Epithelial cell of esophagus (primary cell): Measurements from ENCODE around the gene RNF182.

Experiments
- DNase-seq: peaks from one replicate; pipeline ENCODE4 v3.0.0; 2010; ENCODE audit warnings: low read depth
- H3K4me3 ChIP-seq: 2 replicates; pipeline ENCODE4 v1.5.1; 2011; ENCODE audit warnings: mild to moderate bottlenecking, low read length, control low read depth
- TF ChIP-seq, protein P1 (sequence below): IDR thresholded peaks from 2 replicates; pipeline ENCODE4 v1.5.1; 2011; ENCODE audit warnings: low read depth, mild to moderate bottlenecking, low read length, control low read depth, inconsistent platforms; ENCODE audit not compliant: insufficient read depth; ENCODE audit errors: missing control alignments

Gene RNF182

DNA sequence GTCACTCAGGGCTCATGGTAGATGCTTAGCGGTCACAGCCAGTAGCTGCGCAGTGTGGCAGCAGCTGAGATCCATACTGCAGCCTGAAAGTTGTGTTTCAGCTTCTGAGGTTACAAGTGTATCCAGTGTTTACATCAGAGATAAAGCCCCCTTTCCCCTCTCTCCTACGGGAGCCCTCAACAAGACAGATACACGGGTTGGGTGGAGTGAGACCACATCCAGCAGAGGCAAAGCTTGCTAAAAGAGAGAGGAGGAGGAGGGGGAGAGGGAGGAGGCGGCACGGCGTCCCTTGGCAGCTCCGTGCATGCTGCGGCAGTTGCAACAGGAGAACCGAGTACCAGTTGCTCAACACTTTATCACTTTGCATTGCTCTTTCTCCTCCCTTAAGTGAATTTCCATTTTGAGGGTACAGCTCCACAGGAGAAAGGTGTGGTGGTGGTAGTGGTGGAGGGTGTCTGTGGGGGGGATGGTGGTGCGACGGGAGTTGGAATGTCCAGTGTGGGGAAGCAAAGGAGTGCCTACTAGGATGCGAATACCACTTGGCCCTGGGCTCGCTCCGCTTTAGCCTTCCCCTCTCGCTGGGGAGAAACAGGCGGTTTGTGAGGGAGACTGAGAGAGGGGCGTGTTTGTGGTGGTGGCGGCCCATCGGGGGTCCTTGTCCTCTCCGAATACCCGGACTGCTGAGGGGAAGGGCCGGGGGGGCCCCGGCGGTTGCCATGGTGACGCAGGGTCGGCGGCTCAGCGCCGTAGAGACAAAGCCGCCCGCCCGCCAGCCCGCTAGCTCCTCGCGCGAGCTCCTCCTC is 405 bp upstream of the RNF182 start:
- peak; percentile 21 for DNase-seq
- TF ChIP-seq, protein P1, sequence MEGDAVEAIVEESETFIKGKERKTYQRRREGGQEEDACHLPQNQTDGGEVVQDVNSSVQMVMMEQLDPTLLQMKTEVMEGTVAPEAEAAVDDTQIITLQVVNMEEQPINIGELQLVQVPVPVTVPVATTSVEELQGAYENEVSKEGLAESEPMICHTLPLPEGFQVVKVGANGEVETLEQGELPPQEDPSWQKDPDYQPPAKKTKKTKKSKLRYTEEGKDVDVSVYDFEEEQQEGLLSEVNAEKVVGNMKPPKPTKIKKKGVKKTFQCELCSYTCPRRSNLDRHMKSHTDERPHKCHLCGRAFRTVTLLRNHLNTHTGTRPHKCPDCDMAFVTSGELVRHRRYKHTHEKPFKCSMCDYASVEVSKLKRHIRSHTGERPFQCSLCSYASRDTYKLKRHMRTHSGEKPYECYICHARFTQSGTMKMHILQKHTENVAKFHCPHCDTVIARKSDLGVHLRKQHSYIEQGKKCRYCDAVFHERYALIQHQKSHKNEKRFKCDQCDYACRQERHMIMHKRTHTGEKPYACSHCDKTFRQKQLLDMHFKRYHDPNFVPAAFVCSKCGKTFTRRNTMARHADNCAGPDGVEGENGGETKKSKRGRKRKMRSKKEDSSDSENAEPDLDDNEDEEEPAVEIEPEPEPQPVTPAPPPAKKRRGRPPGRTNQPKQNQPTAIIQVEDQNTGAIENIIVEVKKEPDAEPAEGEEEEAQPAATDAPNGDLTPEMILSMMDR: no peak
- peak overlapping the region; percentile 21 for H3K4me3 ChIP-seq

- no peak overlapping the region for H3K4me3 ChIP-seq
- DNase-seq: no peak
- TF ChIP-seq, protein P1: no peak
These were observed 1.6 kb downstream of the RNF182 start for GRCh38 chr6:13926378-13926777.

DNA sequence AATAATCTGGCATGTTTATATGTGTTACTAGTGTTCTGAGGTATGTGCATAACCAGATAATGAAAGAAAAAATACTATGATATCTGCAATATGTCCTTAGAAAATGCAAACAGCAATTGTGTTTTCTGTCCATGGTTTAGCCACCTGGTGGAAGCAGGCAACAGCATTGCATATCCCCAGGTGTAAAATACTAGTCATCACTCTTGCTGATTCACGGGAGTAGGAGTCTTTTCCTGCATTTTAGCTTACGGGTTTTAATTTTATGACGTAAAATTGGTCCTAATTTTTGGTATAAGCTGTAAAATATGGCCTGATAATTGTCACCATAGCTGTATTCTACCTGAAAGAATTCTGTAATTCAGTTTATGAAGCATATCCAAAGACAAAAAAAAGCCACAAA is 2.5 kb downstream of the RNF182 start:
- no peak overlapping the region for H3K4me3 ChIP-seq
- DNase-seq: peak; percentile 34
- TF ChIP-seq, protein P1: peak; percentile 32

- no peak overlapping the region for H3K4me3 ChIP-seq
- DNase-seq: no peak
- TF ChIP-seq, protein P1: no peak
These were observed 4.4 kb downstream of the RNF182 start for GRCh38 chr6:13929196-13929595.

- TF ChIP-seq, protein P1: no peak
- no peak overlapping the region for H3K4me3 ChIP-seq
- no peak for DNase-seq
These were observed 7.1 kb downstream of the RNF182 start for GRCh38 chr6:13931797-13932402.

DNA sequence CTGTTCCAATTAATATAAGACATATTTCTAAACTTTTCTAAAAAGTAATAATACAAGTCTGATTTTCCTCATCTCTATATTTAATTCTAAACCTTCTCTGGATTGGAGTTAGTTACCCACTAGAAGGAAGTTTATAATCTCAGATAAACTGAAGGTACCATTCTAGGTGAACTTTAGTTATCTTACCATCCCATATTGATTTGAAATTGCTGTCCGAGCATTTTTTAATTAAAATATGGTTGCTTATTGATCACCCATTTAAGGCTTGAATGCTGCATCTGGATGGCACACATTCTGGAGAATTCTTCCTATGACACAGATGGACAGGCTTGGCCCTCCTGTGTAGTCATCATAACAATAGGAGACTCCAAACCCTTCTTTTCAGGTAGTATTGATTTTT is 8.0 kb downstream of the RNF182 start:
- no peak for DNase-seq
- no peak overlapping the region for H3K4me3 ChIP-seq
- TF ChIP-seq, protein P1: no peak
